ENCODE measurements around the gene SLC6A9.

The SLC6A9 gene

GRCh38 chr1:43965316-43965715 is 65.9 kb downstream of the SLC6A9 start:
- no peak for FAIRE-seq

GRCh38 chr1:43963890-43964289 is 67.4 kb downstream of the SLC6A9 start:
- no peak for FAIRE-seq

GRCh38 chr1:43963006-43963405 is 68.3 kb downstream of the SLC6A9 start:
- FAIRE-seq, result no peak

- FAIRE-seq, result no peak
Observed at GRCh38 chr1:43962324-43962723, 68.9 kb downstream of the SLC6A9 start.

GRCh38 chr1:43961692-43962091 is 69.6 kb downstream of the SLC6A9 start:
- FAIRE-seq, result no peak

- no peak for FAIRE-seq
Observed at GRCh38 chr1:43960798-43961197, 70.5 kb downstream of the SLC6A9 start.

- no peak for FAIRE-seq
Observed at GRCh38 chr1:43958351-43959255, 72.7 kb downstream of the SLC6A9 start.

- FAIRE-seq, result no peak
Observed at GRCh38 chr1:43957407-43958040, 73.7 kb downstream of the SLC6A9 start.

- no peak for FAIRE-seq
Observed at GRCh38 chr1:43956234-43956633, 75.0 kb downstream of the SLC6A9 start.

GRCh38 chr1:43954036-43954435 is 77.2 kb downstream of the SLC6A9 start:
- FAIRE-seq, result no peak

- FAIRE-seq, result no peak
Observed at GRCh38 chr1:43953361-43953760, 77.9 kb downstream of the SLC6A9 start.

GRCh38 chr1:43952731-43953346 is 78.4 kb downstream of the SLC6A9 start:
- FAIRE-seq, result no peak

- no peak for FAIRE-seq
Observed at GRCh38 chr1:43951021-43951985, 80.0 kb downstream of the SLC6A9 start.

- no peak for FAIRE-seq
Observed at GRCh38 chr1:43949678-43950077, 81.6 kb downstream of the SLC6A9 start.

GRCh38 chr1:43947874-43948437 is 83.3 kb downstream of the SLC6A9 start:
- no peak for FAIRE-seq

- FAIRE-seq, result no peak
Observed at GRCh38 chr1:43947061-43947873, 84.0 kb downstream of the SLC6A9 start.
